Endothelial cell (in vitro differentiated cells): ENCODE data around the gene LRP5. TPM values are rescaled to one million over a fixed set of nuclear protein-coding genes. Genes with fewer than 3 reads are reported as not detected.

ENCODE experiments used
- DNase-seq: peaks from one replicate; pipeline ENCODE4 v3.0.0; 2021; ENCODE audit warnings: low spot score
- H3K27ac Mint-ChIP-seq: one replicate; pipeline ENCODE4 v1.8.0; 2021; ENCODE audit warnings: mixed read lengths, inconsistent platforms; ENCODE audit not compliant: unreplicated experiment
- H3K27me3 Mint-ChIP-seq: one replicate; pipeline ENCODE4 v1.8.0; 2021; ENCODE audit warnings: mild to moderate bottlenecking, moderate library complexity, mixed read lengths, inconsistent platforms; ENCODE audit not compliant: unreplicated experiment
- H3K36me3 Mint-ChIP-seq: one replicate; pipeline ENCODE4 v1.8.0; 2021; ENCODE audit warnings: mild to moderate bottlenecking, low read depth, mixed read lengths, inconsistent platforms; ENCODE audit not compliant: unreplicated experiment
- H3K4me1 Mint-ChIP-seq: one replicate; pipeline ENCODE4 v1.8.0; 2021; ENCODE audit warnings: mild to moderate bottlenecking, mixed read lengths, inconsistent platforms; ENCODE audit not compliant: unreplicated experiment
- H3K4me3 Mint-ChIP-seq: one replicate; pipeline ENCODE4 v1.8.0; 2021; ENCODE audit warnings: mild to moderate bottlenecking, mixed read lengths, inconsistent platforms; ENCODE audit not compliant: unreplicated experiment
- H3K9me3 Mint-ChIP-seq: one replicate; pipeline ENCODE4 v1.8.0; 2021; ENCODE audit warnings: mixed read lengths, inconsistent platforms; ENCODE audit not compliant: unreplicated experiment
- total RNA-seq: library from RNA; stranded (reverse); fragmentation: NEBNext Ultra II Directional; extraction: Animal tissue kit (Norgen Biotek cat#: 25700); gene quantifications from one replicate; pipeline ENCODE4 v1.2.1, GENCODE V29; 2021; ENCODE audit not compliant: unreplicated experiment
- TF ChIP-seq, protein P1 (sequence below): fragments of 200-600 bp; sonication (generic); IDR thresholded peaks from one replicate; pipeline ENCODE4 v1.5.0; 2021; ENCODE audit warnings: antibody characterized with exemption; ENCODE audit not compliant: unreplicated experiment

LRP5 gene
- total RNA-seq, 1 donor from 2014 or later: 72.3 TPM

DNA sequence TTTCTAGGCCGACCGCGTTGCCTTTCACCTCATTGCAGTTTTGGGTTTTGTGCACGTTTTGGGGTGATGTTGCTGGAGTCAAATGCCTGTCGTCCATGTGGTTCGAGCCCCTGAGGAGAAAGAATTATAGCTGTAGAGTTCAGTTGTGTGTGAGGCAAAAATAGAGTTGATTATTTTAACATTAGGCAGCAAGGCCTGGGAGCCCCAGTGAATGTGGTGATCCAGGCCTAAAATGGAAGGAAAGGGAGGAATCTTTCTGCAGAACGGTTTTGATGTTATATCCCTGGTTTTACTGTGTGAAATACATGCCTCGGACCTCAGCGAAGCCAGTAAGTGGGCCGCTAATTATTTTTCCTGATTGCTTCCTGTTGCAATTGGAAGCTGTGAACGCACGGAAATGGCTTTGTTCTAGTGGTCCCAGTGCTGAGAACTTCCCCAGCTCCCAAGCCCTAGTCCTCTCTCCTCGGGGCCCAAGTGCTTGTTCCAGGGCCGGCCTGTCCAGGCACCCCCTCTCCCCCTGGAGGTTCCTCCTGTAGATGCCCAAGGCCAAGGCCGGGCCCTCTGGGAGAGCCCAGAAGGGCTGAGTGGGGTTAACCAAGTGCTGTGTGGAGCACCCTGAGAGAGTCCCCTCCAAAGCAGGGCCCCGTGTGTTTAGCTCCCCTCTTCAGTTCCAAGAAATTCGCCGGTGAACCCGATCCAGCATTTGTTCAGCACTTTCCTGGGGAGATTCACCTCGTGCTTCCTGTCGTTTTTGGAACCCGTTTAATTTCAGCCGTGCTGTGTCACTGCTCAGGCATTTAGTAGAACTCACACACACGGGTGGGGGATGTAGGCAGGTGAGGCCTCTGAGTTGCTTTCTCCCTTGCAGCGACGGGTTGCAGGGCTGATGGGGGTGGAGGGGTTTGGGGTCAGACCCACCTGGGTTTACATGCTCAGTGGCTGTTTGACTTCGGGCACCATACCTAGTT, 2.1 kb downstream of the LRP5 start:
- TF ChIP-seq, protein P1, sequence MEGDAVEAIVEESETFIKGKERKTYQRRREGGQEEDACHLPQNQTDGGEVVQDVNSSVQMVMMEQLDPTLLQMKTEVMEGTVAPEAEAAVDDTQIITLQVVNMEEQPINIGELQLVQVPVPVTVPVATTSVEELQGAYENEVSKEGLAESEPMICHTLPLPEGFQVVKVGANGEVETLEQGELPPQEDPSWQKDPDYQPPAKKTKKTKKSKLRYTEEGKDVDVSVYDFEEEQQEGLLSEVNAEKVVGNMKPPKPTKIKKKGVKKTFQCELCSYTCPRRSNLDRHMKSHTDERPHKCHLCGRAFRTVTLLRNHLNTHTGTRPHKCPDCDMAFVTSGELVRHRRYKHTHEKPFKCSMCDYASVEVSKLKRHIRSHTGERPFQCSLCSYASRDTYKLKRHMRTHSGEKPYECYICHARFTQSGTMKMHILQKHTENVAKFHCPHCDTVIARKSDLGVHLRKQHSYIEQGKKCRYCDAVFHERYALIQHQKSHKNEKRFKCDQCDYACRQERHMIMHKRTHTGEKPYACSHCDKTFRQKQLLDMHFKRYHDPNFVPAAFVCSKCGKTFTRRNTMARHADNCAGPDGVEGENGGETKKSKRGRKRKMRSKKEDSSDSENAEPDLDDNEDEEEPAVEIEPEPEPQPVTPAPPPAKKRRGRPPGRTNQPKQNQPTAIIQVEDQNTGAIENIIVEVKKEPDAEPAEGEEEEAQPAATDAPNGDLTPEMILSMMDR: no peak
- Mint-ChIP-seq H3K27me3 (peaks cover 17% of the 10 kb centered on the region), H3K4me3 (peak overlapping the region; percentile 96), H3K9me3 (no peaks in the 10 kb centered on the region), H3K36me3 (peaks cover 6% of the 10 kb centered on the region), H3K27ac (peak overlapping the region; percentile 61), H3K4me1 (peaks cover 45% of the 10 kb centered on the region)
- no peak for DNase-seq

DNA sequence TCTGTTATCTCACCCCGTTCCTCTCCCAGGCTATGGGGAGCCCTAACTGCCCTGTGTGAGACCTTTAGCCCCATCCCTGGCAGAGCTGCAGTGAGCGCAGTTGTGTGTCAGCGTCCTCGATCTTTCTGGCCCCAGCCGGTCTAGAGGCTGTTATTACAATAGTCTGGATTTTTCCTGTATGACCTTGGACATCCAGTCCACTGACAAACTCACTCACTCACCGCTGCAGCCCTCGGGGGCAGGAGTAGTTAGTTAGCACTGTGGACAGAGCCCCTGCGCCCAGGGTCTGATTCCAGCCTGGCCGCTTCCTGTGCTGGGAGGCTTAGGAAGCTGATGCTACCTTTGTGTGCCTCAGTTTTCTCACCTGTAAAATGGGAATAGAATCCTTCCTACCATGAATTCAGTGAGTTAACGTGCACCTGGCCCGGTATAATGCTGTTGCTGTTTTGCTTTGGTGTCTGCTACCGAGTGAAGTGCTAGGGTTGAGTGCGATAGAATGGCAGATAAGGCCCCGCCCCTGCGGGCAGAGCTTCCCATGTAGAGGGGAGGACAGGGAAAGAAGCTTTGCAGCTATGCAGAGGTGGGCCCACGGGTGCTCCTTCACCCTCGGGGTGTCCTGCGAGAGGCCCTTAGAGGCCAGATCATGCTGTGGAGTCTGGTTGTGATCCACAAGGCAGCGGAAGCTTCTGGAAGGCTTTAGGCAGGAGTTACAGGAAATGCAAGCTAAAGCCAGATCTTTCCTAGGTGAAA, 3.0 kb downstream of the LRP5 start:
- TF ChIP-seq, protein P1: no peak
- DNase-seq: no peak
- H3K27ac Mint-ChIP-seq: peak overlapping the region; percentile 61
- peaks cover 17% of the 10 kb centered on the region for H3K27me3 Mint-ChIP-seq
- H3K9me3 Mint-ChIP-seq: no peaks in the 10 kb centered on the region
- H3K4me1 Mint-ChIP-seq: peaks cover 42% of the 10 kb centered on the region
- peaks cover 6% of the 10 kb centered on the region for H3K36me3 Mint-ChIP-seq
- peak overlapping the region; percentile 96 for H3K4me3 Mint-ChIP-seq

DNA sequence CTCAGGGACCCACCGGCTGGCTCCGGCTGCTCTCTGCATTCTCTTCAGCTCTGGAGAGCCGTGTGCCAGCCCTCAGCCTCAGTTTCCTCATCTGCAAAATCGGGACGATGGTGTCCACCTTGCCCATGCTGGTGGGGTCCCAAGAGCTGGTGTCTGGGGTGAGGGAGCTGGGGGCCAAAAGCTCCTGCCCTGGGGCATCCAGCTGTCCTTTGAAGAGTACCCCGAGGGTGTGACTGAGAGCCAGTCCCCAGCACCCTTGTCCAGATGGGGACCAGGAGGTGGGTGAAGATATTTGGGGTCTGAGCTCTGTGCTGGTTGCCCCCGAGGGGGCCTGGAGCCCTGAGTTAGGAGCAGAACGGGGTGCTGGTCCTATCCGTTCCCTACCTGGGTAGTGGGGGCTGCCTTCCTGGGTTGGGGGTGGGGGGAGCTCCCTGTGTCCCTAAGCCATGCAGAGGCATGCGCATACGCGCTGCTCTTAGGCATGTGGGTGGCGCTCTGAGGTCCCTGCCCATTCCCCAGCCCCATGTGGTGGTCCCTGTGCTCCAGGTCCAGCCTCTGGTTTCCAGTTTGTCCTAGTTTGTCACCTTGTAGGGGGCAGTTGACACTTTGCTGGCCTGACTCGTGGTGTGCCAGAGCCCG, 4.9 kb downstream of the LRP5 start:
- Mint-ChIP-seq H3K4me1 (peaks cover 30% of the 10 kb centered on the region), H3K4me3 (no peak overlapping the region), H3K27ac (no peak overlapping the region), H3K27me3 (peaks cover 10% of the 10 kb centered on the region), H3K9me3 (no peaks in the 10 kb centered on the region), H3K36me3 (peaks cover 13% of the 10 kb centered on the region)
- TF ChIP-seq, protein P1: no peak
- DNase-seq: no peak

DNA sequence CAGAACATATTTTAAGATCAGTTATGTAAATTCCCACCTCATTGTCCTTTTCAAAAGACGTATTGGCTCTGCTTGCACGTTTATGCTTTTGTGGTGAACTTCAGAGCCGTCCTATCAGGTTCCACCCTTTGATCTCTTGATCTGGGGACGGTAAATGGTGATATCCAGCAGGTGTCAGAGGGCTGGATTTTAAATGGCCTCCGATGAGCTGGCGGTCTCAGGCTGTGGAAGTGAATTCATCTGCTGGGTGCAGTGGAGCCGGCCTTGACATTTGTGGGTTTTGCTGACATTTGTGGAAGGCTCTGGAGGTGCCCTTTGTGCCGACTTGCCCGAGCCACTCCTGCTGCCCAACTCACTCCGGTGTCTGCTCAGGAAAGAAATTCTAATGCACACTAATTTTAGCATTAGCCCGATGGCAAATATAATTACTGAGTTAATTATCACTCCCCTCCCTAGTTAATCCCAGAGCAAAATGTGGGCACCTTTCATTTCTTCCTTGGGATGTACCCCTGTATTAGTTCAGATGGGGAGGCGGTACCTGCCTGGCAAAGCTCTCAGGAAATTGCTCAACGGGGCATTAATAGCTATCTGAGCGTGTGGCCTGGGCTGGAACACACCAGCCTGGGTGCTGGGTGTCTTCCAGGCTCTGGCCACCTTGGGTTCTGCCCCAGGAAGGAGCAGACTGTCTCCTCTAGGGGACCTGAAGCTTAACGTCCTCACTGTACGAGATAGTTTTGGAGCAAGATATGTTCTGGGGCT, 9.1 kb downstream of the LRP5 start:
- Mint-ChIP-seq H3K27me3 (peaks cover 3% of the 10 kb centered on the region), H3K27ac (no peak overlapping the region), H3K36me3 (peaks cover 6% of the 10 kb centered on the region), H3K9me3 (no peaks in the 10 kb centered on the region), H3K4me1 (peaks cover 11% of the 10 kb centered on the region), H3K4me3 (no peak overlapping the region)
- no peak for DNase-seq
- TF ChIP-seq, protein P1: no peak
